Measurements from ENCODE around the gene ADGRE1.

- TF ChIP-seq KLF9 (tag by site-specific recombination; IDR thresholded peaks at IDR 0.05; ENCODE audit: low read depth) (no peak), ZNF248 (tag by site-specific recombination; IDR thresholded peaks at IDR 0.05) (0 out of 2 replicates have a peak, but pooled peaks have one; percentile 57), ZNF121 (tag by site-specific recombination; IDR thresholded peaks at IDR 0.05) (no peak), PRDM4 (tag by site-specific recombination; IDR thresholded peaks at IDR 0.05) (no peak), MYNN (tag by site-specific recombination; IDR thresholded peaks at IDR 0.05; ENCODE audit: borderline replicate concordance) (no peak), REST (tag by site-specific recombination; IDR thresholded peaks at IDR 0.05) (no peak)
Measured at GRCh38 chr19:6955082-6955481, 67.7 kb downstream of the ADGRE1 start.
